Measurements from ENCODE around the gene LRRN4. TPM values are rescaled to one million over a fixed set of nuclear protein-coding genes. Genes with fewer than 3 reads are reported as not detected.
"Not testable (repeated sequence)": the region's sequence is repeated elsewhere in the genome, so short reads cannot be mapped to it uniquely, and the experiment has no call there.

The LRRN4 gene
- total and polyA plus RNA-seq, 2 experiments from 2014 or later: 135 to 227 TPM

- peak overlapping the region; percentile 100 for H3K27ac ChIP-seq
- peaks cover 58% of the 10 kb centered on the region for H3K4me1 ChIP-seq (ENCODE audit: low read depth)
- TF ChIP-seq CTCF (IDR thresholded peaks at IDR 0.05; ENCODE audit: low read depth, low read length): no peak
- H3K36me3 ChIP-seq: peaks cover 4% of the 10 kb centered on the region
- no peak overlapping the region for H3K4me3 ChIP-seq
- no peaks in the 10 kb centered on the region for H3K27me3 ChIP-seq
- no peaks in the 10 kb centered on the region for H3K9me3 ChIP-seq (ENCODE audit: low read depth)
- peak in 1 of 2 donors; percentile 85 for DNase-seq (ENCODE audit: low read depth in 1 of 2, low spot score in 1 of 2)
These were observed 1.4 kb upstream of the LRRN4 start for GRCh38 chr20:6055161-6055783.

GRCh38 chr20:6054689-6055051, 810 bp upstream of the LRRN4 start:
- Histone ChIP-seq H3K4me3 (peak overlapping the region; percentile 69), H3K27ac (peak overlapping the region; percentile 100), H3K4me1 (ENCODE audit: low read depth) (peaks cover 58% of the 10 kb centered on the region), H3K36me3 (peaks cover 10% of the 10 kb centered on the region)
- not testable (repeated sequence) for H3K9me3 ChIP-seq (ENCODE audit: low read depth); H3K27me3 ChIP-seq; DNase-seq (ENCODE audit: low read depth in 1 of 2, low spot score in 1 of 2)

GRCh38 chr20:6053064-6053775, 640 bp downstream of the LRRN4 start:
- Histone ChIP-seq H3K27me3 (no peaks in the 10 kb centered on the region), H3K36me3 (peaks cover 22% of the 10 kb centered on the region), H3K27ac (peak overlapping the region; percentile 100), H3K4me1 (ENCODE audit: low read depth) (peaks cover 54% of the 10 kb centered on the region), H3K9me3 (ENCODE audit: low read depth) (no peaks in the 10 kb centered on the region), H3K4me3 (peak overlapping the region; percentile 69)
- DNase-seq (ENCODE audit: low read depth in 1 of 2, low spot score in 1 of 2): peak in 1 of 2 donors; percentile 46
- no peak for TF ChIP-seq CTCF (IDR thresholded peaks at IDR 0.05; ENCODE audit: low read depth, low read length)

- peak overlapping the region; percentile 69 for H3K4me3 ChIP-seq
- H3K27me3 ChIP-seq: no peaks in the 10 kb centered on the region
- peak overlapping the region; percentile 100 for H3K27ac ChIP-seq
These were observed 2.4 kb downstream of the LRRN4 start for GRCh38 chr20:6051505-6051904.

GRCh38 chr20:6048391-6048790, 5.5 kb downstream of the LRRN4 start:
- Histone ChIP-seq H3K36me3 (peaks cover 63% of the 10 kb centered on the region), H3K9me3 (ENCODE audit: low read depth) (no peaks in the 10 kb centered on the region), H3K4me3 (no peak overlapping the region), H3K27me3 (no peaks in the 10 kb centered on the region), H3K27ac (peak overlapping the region; percentile 25), H3K4me1 (ENCODE audit: low read depth) (peaks cover 19% of the 10 kb centered on the region)
- DNase-seq (ENCODE audit: low read depth in 1 of 2, low spot score in 1 of 2): no peak
- TF ChIP-seq CTCF (IDR thresholded peaks at IDR 0.05; ENCODE audit: low read depth, low read length): no peak

More at GRCh38 chr20:6051505-6051904, 2.4 kb downstream of the LRRN4 start:
- peak in 1 of 2 donors; percentile 65 for DNase-seq (ENCODE audit: low read depth in 1 of 2, low spot score in 1 of 2)
- Histone ChIP-seq H3K9me3 (ENCODE audit: low read depth) (no peaks in the 10 kb centered on the region), H3K36me3 (peaks cover 33% of the 10 kb centered on the region), H3K4me1 (ENCODE audit: low read depth) (peaks cover 45% of the 10 kb centered on the region)
- no peak for TF ChIP-seq CTCF (IDR thresholded peaks at IDR 0.05; ENCODE audit: low read depth, low read length)

- Histone ChIP-seq H3K4me1 (ENCODE audit: low read depth) (peaks cover 19% of the 10 kb centered on the region), H3K27me3 (no peaks in the 10 kb centered on the region), H3K36me3 (peaks cover 78% of the 10 kb centered on the region), H3K27ac (peak overlapping the region; percentile 68), H3K9me3 (ENCODE audit: low read depth) (no peaks in the 10 kb centered on the region), H3K4me3 (no peak overlapping the region)
- DNase-seq (ENCODE audit: low read depth in 1 of 2, low spot score in 1 of 2): no peak
- TF ChIP-seq CTCF (IDR thresholded peaks at IDR 0.05; ENCODE audit: low read depth, low read length): no peak
These were observed 7.4 kb downstream of the LRRN4 start for GRCh38 chr20:6046432-6046831.
